GM23248 (cell line): Measurements from ENCODE around the gene WDR62. TPM values are rescaled to one million over a fixed set of nuclear protein-coding genes. Genes with fewer than 3 reads are reported as not detected.

ENCODE experiments used
- DNase-seq: peaks from one replicate; pipeline ENCODE4 v3.0.0-alpha.2; 2015
- H2AFZ ChIP-seq: fragments of 200-600 bp; sonication (generic); 2 replicates; pipeline ENCODE4 v1.6.1; 2016; ENCODE audit warnings: antibody characterized with exemption
- H3F3A ChIP-seq: fragments of 200-600 bp; sonication (generic); 2 replicates; pipeline ENCODE4 v1.6.1; 2016; ENCODE audit warnings: mild to moderate bottlenecking, antibody characterized with exemption, mixed run types; ENCODE audit not compliant: insufficient read depth
- H3K27ac ChIP-seq: fragments of 200-600 bp; sonication (generic); 2 replicates; pipeline ENCODE4 v1.5.1; 2016; ENCODE audit warnings: mild to moderate bottlenecking
- H3K27me3 ChIP-seq: fragments of 200-600 bp; sonication (generic); replicated peaks from 2 replicates; pipeline ENCODE4 v1.6.1; 2016; ENCODE audit warnings: mild to moderate bottlenecking; ENCODE audit not compliant: insufficient read depth
- H3K36me3 ChIP-seq: fragments of 200-600 bp; sonication (generic); 2 replicates; pipeline ENCODE4 v1.6.1; 2016; ENCODE audit warnings: low read depth, mild to moderate bottlenecking
- H3K4me1 ChIP-seq: fragments of 200-600 bp; sonication (generic); 2 replicates; pipeline ENCODE4 v1.6.1; 2016; ENCODE audit warnings: mild to moderate bottlenecking; ENCODE audit not compliant: insufficient read depth
- H3K4me2 ChIP-seq: fragments of 200-600 bp; sonication (generic); one replicate; pipeline ENCODE4 v1.6.1; 2016; ENCODE audit warnings: mild to moderate bottlenecking; ENCODE audit not compliant: unreplicated experiment
- H3K4me3 ChIP-seq: fragments of 200-600 bp; sonication (generic); 2 replicates; pipeline ENCODE4 v1.5.1; 2016; ENCODE audit warnings: mild to moderate bottlenecking
- H3K79me2 ChIP-seq: fragments of 200-600 bp; sonication (generic); 2 replicates; pipeline ENCODE4 v1.6.1; 2016; ENCODE audit warnings: mild to moderate bottlenecking; ENCODE audit not compliant: insufficient read depth
- H3K9ac ChIP-seq: fragments of 200-600 bp; sonication (generic); 2 replicates; pipeline ENCODE4 v1.6.1; 2016; ENCODE audit warnings: mild to moderate bottlenecking
- H3K9me2 ChIP-seq: fragments of 200-600 bp; sonication (generic); 2 replicates; pipeline ENCODE4 v1.6.1; 2016; ENCODE audit warnings: mixed run types, mild to moderate bottlenecking, moderate library complexity; ENCODE audit not compliant: insufficient read depth
- H3K9me3 ChIP-seq: fragments of 200-600 bp; sonication (generic); one replicate; pipeline ENCODE4 v1.6.1; 2017; ENCODE audit warnings: low read depth
- H4K20me1 ChIP-seq: fragments of 200-600 bp; sonication (generic); 2 replicates; pipeline ENCODE4 v1.6.0; 2016; ENCODE audit not compliant: insufficient read depth
- EZH2 ChIP-seq: fragments of 200-600 bp; sonication (generic); IDR thresholded peaks from 2 replicates; pipeline ENCODE4 v1.6.1; 2018; ENCODE audit warnings: antibody characterized with exemption, mild to moderate bottlenecking; ENCODE audit not compliant: insufficient read depth, poor library complexity, severe bottlenecking
- EZH2phosphoT487 ChIP-seq: fragments of 200-600 bp; sonication (generic); IDR thresholded peaks from 2 replicates; pipeline ENCODE4 v1.6.1; 2018; ENCODE audit warnings: antibody characterized with exemption, moderate library complexity, mild to moderate bottlenecking, low read depth; ENCODE audit not compliant: insufficient read depth
- WGBS, 2 experiments: methylation state at CpG; one replicate each; pipeline ENCODE4 v1.1.6; 2015 to 2017; ENCODE audit warnings: low lambda C conversion rate in 2 of 2, low coverage in 1 of 2; ENCODE audit errors: missing lambda C conversion rate in 2 of 2; 5-methylcytosine and 5-hydroxymethylcytosine counted together
- in situ Hi-C: fragments of 300-500 bp; cut with MboI; formaldehyde crosslinking; loops from 2 replicates; pipeline ENCODE4 v1.15.0; 2020
- polyA plus RNA-seq: library from polyadenylated mRNA; unstranded; fragments of >200 nt; fragmentation: Nextera tagmentation; extraction: Ambion mirVana; gene quantifications from 2 replicates; pipeline ENCODE4 v1.2.1, GENCODE V29; 2016
- total RNA-seq: library from RNA; depleted of rRNA; stranded (reverse); fragments of >200 nt; shearing (Covaris generic); gene quantifications from 2 replicates; pipeline ENCODE4 v1.2.3, GENCODE V29; 2014

Gene WDR62
- total and polyA plus RNA-seq, 2 experiments from 2014 or later: 2.7 to 2.8 TPM

DNA sequence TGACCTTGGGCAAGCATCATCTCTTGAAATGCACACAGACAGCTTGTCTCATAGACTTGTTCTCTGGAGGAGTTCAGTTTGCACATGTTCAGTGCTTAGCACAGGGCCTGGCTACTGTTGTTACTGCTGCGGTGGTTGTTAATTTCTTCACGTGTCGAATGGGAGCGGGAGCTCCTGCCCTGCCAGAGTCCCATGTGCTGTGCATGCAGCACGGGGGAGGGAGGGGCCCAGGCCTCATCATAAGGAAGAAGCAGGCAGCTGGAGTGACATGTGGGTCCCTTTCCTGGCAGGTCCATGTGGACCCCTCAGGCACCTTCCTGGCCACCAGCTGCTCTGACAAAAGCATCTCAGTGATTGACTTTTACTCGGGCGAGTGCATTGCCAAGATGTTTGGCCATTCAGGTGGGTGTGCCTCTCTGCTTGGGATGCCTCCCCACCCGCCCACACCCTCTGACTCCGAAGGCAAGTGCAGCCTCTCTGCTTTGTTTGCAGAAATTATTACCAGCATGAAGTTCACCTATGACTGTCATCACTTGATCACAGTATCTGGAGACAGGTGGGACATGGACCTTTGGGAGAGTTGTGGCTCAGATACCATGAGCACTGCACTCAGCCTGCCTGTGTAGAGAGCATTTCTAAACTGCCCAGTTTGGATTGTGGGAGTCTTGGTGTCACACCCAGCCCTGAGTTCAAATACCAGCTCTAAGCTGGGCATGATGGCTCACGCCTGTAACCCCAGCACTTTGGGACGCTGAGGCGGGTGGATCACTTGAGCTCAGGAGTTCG, 36.4 kb downstream of the WDR62 start:
- H3K9me2 ChIP-seq: no peaks in the 10 kb centered on the region
- no peak overlapping the region for H3K4me3 ChIP-seq
- no peaks in the 10 kb centered on the region for H3K9me3 ChIP-seq
- no peaks in the 10 kb centered on the region for H4K20me1 ChIP-seq
- WGBS, 2 experiments: 61 to 71% methylated on average over 11 to 13 of the region's 13 CpGs
- H3K27ac ChIP-seq: no peak overlapping the region
- H3K27me3 ChIP-seq: no peaks in the 10 kb centered on the region
- H3K4me1 ChIP-seq: peaks cover 7% of the 10 kb centered on the region; the same call in 1 of the 2 replicates
- no peak overlapping the region for H3K9ac ChIP-seq
- no peak overlapping the region for H2AFZ ChIP-seq
- in situ Hi-C loops: no loop called here
- H3F3A ChIP-seq: no peaks in the 10 kb centered on the region
- TF ChIP-seq EZH2 (no peak), EZH2phosphoT487 (no peak)
- no peaks in the 10 kb centered on the region for H3K79me2 ChIP-seq
- H3K36me3 ChIP-seq: no peaks in the 10 kb centered on the region
- no peak for DNase-seq
- no peak overlapping the region for H3K4me2 ChIP-seq

GRCh38 chr19:36092566-36092965, 37.9 kb downstream of the WDR62 start:
- in situ Hi-C loops: no loop called here
- no peaks in the 10 kb centered on the region for H3K36me3 ChIP-seq
- H3K9ac ChIP-seq: no peak overlapping the region
- no peaks in the 10 kb centered on the region for H3K9me3 ChIP-seq
- no peaks in the 10 kb centered on the region for H3K9me2 ChIP-seq
- no peaks in the 10 kb centered on the region for H4K20me1 ChIP-seq
- H3K4me2 ChIP-seq: no peak overlapping the region
- H3K4me1 ChIP-seq: peaks cover 7% of the 10 kb centered on the region; the same call in 1 of the 2 replicates
- no peak for TF ChIP-seq EZH2
- TF ChIP-seq EZH2phosphoT487: no peak
- no peaks in the 10 kb centered on the region for H3K27me3 ChIP-seq
- H3K4me3 ChIP-seq: no peak overlapping the region
- H3K27ac ChIP-seq: no peak overlapping the region
- no peaks in the 10 kb centered on the region for H3K79me2 ChIP-seq
- 98 to 99% methylated on average over 7 of the region's 7 CpGs for WGBS, 2 experiments
- no peak for DNase-seq
- no peak overlapping the region for H2AFZ ChIP-seq
- no peaks in the 10 kb centered on the region for H3F3A ChIP-seq

GRCh38 chr19:36093146-36093662, 38.5 kb downstream of the WDR62 start:
- H3F3A ChIP-seq: no peaks in the 10 kb centered on the region
- in situ Hi-C loops: no loop called here
- no peak overlapping the region; the same call in 1 of the 2 replicates for H2AFZ ChIP-seq
- TF ChIP-seq EZH2phosphoT487: no peak
- TF ChIP-seq EZH2: no peak
- H3K27ac ChIP-seq: no peak overlapping the region
- H3K9me2 ChIP-seq: no peaks in the 10 kb centered on the region
- H3K36me3 ChIP-seq: no peaks in the 10 kb centered on the region
- H3K4me2 ChIP-seq: no peak overlapping the region
- 46% methylated on average over 5 of the region's 5 CpGs for WGBS, 2 experiments
- peaks cover 7% of the 10 kb centered on the region; the same call in 1 of the 2 replicates for H3K4me1 ChIP-seq
- no peaks in the 10 kb centered on the region for H3K9me3 ChIP-seq
- DNase-seq: peak; percentile 42
- no peaks in the 10 kb centered on the region for H3K79me2 ChIP-seq
- H4K20me1 ChIP-seq: no peaks in the 10 kb centered on the region
- H3K4me3 ChIP-seq: no peak overlapping the region
- H3K27me3 ChIP-seq: no peaks in the 10 kb centered on the region
- no peak overlapping the region for H3K9ac ChIP-seq

- no peaks in the 10 kb centered on the region for H3F3A ChIP-seq
- no peak overlapping the region for H3K4me3 ChIP-seq
- no peak for TF ChIP-seq EZH2phosphoT487
- TF ChIP-seq EZH2: no peak
- no peak overlapping the region for H3K9ac ChIP-seq
- no peak overlapping the region for H3K27ac ChIP-seq
- no peaks in the 10 kb centered on the region for H3K27me3 ChIP-seq
- no peaks in the 10 kb centered on the region for H3K36me3 ChIP-seq
- no peak overlapping the region; the same call in 1 of the 2 replicates for H2AFZ ChIP-seq
- no peak overlapping the region for H3K4me2 ChIP-seq
- H3K4me1 ChIP-seq: peaks cover 7% of the 10 kb centered on the region; the same call in 1 of the 2 replicates
- H4K20me1 ChIP-seq: no peaks in the 10 kb centered on the region
- H3K9me2 ChIP-seq: no peaks in the 10 kb centered on the region
- in situ Hi-C loops: no loop called here
- no peak for DNase-seq
- no peaks in the 10 kb centered on the region for H3K79me2 ChIP-seq
- H3K9me3 ChIP-seq: no peaks in the 10 kb centered on the region
- 67 to 70% methylated on average over 6 of the region's 6 CpGs for whole genome bisulfite sequencing, 2 experiments
Observed at GRCh38 chr19:36093687-36094086, 39.0 kb downstream of the WDR62 start.
